Cardiac fibroblast (primary cell): Measurements from ENCODE around the gene SLC37A2.

ENCODE experiments used
- DNase-seq, 2 donors: peaks; one replicate each; pipeline versions ENCODE4 v3.0.0 to v3.0.0-alpha.2; 2010; ENCODE audit warnings: low read depth in 2 of 2
- H3K4me3 ChIP-seq, 2 donors: replicated peaks in 1 of 2; 1 replicate in 1 of 2; 2 replicates in 1 of 2; pipeline ENCODE4 v1.5.1; 2011; ENCODE audit warnings: low read depth in 2 of 2, low read length in 2 of 2, mild to moderate bottlenecking in 2 of 2, moderate library complexity in 1 of 2
- TF ChIP-seq, protein P1 (sequence below): IDR thresholded peaks from one replicate; pipeline ENCODE4 v1.5.1; 2011; ENCODE audit warnings: low read depth, mild to moderate bottlenecking, low read length, inconsistent platforms

SLC37A2 gene

DNA sequence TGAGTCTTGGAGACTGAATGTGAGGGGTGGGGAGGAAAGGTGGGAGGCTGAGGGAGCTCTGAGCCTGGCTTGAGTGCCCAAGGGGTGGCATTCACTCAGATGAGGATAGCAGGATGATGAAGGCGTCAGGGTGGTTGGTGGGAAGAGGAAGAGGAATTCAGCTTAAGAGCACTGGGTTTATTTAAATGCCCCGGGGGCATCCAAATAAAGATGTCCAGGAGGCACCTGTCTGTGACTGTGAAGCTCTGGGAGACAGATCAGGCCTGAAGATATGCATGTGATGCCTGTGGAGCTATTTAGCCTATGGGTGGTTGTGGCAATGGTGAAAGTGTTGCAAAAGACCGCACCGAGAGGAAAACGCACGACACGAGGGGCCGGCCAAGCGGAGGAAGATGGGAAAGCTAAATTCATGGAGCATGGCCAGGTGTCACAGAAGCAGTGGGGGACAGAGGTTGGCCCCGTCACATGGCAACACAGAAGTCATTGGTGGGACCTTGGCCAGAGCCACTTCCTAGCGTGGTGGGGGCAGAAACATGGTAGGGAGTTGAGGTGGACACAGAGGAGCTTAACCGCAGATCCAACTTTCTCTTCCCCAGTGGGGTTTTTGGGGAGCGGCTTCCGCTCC lies 15.5 kb downstream of the SLC37A2 start:
- H3K4me3 ChIP-seq = no peak overlapping the region
- TF ChIP-seq, protein P1, sequence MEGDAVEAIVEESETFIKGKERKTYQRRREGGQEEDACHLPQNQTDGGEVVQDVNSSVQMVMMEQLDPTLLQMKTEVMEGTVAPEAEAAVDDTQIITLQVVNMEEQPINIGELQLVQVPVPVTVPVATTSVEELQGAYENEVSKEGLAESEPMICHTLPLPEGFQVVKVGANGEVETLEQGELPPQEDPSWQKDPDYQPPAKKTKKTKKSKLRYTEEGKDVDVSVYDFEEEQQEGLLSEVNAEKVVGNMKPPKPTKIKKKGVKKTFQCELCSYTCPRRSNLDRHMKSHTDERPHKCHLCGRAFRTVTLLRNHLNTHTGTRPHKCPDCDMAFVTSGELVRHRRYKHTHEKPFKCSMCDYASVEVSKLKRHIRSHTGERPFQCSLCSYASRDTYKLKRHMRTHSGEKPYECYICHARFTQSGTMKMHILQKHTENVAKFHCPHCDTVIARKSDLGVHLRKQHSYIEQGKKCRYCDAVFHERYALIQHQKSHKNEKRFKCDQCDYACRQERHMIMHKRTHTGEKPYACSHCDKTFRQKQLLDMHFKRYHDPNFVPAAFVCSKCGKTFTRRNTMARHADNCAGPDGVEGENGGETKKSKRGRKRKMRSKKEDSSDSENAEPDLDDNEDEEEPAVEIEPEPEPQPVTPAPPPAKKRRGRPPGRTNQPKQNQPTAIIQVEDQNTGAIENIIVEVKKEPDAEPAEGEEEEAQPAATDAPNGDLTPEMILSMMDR = no peak
- no peak for DNase-seq

DNA sequence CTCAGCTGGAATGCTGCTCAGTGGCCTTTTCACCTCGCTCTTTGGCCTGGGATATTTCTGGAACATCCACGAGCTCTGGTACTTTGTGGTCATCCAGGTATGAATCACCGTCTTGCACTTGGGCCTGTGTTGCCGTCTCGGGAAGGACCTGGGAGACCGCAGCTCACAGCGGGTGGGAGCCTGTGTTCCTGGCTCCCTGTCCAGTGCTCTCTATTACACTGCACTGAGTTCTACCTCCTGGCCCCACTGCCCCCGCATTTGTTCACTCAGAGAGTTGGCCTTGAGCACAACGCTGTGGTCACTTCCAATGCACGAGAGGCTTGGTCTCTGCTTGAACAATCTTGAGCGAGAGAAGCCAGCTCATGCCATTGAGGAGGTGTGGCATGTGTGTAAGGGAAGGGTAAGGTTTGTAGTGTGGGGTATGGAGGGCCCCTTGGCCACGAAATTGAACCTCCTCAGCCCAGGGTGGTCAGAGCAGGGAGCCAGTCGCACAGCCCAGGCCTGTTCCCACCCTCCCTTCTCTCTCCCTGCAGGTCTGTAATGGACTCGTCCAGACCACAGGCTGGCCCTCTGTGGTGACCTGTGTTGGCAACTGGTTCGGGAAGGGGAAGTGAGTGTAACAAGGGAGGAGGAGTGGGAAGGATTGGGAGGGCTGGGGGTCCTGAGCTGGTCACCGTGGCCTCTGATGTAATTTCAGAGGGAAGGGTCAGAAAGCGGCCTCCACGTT lies 16.2 kb downstream of the SLC37A2 start:
- no peak for DNase-seq
- TF ChIP-seq, protein P1 = no peak
- no peak overlapping the region for H3K4me3 ChIP-seq

DNA sequence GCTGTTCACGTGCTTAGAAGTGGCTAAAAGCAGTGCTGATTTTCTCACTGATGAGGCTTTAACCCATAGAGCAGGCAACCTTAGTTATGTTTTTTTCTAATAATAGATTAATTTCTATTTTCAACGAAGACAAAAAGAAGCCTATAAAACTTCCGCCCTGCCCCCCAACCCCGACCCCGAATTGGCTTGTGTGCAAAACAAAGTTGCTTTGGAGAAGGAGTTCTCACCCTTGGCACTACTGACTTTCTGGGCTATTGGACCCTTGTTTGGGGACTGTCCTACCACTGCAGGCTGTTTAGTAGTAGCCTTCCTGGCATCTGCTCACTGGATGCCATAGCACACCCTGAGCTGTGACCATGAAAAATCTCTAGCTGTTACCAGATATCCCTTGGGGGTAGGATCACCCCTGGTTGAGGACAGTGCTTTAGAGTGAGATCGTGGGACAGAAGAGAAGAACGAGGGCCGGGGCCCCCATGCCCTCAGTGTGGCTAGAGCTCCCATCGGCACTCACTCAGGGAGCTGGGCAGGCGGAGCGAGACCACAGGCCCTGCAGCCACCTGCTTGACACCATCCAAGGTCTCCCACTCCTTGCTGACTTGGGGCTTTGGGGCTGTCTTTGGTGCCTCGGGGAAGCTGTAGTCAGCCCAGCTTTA lies 16.9 kb downstream of the SLC37A2 start:
- no peak overlapping the region for H3K4me3 ChIP-seq
- TF ChIP-seq, protein P1 = no peak
- no peak for DNase-seq

DNA sequence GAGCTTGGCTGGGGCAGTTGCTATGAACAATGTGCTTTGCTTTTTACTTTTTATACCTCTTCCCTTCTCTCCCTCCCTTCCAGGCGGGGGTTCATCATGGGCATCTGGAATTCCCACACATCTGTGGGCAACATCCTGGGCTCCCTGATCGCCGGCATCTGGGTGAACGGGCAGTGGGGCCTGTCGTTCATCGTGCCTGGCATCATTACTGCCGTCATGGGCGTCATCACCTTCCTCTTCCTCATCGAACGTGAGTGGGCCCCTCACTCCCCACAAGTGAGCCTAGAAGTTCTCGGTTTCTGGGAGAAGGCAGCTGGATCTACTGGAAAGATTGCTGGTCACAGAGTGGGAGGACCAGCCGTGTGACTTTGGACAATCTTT lies 17.4 kb downstream of the SLC37A2 start:
- no peak for DNase-seq
- TF ChIP-seq, protein P1 = no peak
- H3K4me3 ChIP-seq = no peak overlapping the region

DNA sequence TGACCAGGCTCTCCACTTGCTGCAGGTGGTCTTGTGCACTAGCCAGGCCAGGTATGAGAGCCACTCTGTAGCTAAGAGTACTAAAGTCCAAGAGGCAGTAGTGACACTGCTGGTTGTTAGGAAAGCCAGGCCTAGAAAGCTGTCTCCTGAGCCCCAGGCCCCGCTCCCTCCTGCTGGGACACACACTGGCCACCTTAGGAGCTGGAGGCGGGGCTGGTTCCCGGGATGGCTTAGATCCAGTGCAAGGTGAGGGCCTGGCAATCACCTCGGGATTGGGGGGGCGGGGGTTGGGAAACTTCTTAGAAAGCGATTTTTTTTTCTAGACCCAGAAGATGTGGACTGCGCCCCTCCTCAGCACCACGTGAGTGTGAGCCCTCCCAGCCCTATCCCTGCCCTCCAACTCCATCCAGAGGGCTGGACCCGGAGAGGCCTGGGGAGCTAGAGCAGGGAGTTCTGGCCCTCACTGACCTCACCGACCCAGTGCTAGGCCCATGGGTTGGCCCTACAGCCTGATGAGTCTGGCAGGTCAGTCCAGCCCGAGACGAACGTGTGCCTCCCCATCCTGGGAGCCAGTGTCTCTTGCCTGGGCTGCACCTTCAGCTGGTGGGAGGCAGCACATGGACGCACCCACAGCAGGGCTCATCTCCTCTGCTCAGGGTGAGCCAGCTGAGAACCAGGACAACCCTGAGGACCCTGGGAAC lies 18.1 kb downstream of the SLC37A2 start:
- TF ChIP-seq, protein P1 = no peak
- H3K4me3 ChIP-seq = no peak overlapping the region
- DNase-seq = no peak

DNA sequence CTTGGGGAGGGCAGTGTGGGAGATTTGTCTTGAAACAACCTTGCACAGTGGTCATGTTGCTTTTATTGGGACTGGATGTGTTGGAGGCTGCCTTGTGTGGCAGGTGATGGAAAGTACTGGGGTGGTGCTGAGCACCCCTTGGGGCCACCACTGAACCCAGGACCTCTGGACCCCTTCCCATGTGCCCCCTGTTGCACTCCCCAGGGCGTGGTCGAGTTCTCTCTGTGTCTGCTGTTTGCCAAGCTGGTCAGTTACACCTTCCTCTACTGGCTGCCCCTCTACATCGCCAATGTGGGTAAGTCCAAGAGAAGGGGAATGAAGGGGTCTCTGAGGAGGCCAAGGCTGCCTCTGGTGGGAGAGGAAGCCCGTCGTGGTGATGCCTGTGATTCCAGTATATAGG lies 18.9 kb downstream of the SLC37A2 start:
- TF ChIP-seq, protein P1 = no peak
- DNase-seq = no peak
- H3K4me3 ChIP-seq = no peak overlapping the region
